GM12891 (cell line): ENCODE data around the gene LRRC56.

Experiments
- PAX5 ChIP-seq: IDR thresholded peaks from 2 replicates; pipeline ENCODE4 v1.6.1; 2011; ENCODE audit warnings: low read length, moderate library complexity, mild to moderate bottlenecking; ENCODE audit not compliant: insufficient read depth, severe bottlenecking
- POLR2A ChIP-seq: IDR thresholded peaks from 2 replicates; pipeline ENCODE4 v1.6.1; 2011; ENCODE audit warnings: low read depth, low read length, control low read depth
- POLR2AphosphoS5 ChIP-seq: IDR thresholded peaks from 2 replicates; pipeline ENCODE4 v1.6.1; 2011; ENCODE audit warnings: low read depth, low read length, control low read depth
- TAF1 ChIP-seq: IDR thresholded peaks from 2 replicates; pipeline ENCODE4 v1.6.1; 2011; ENCODE audit warnings: low read depth, low read length, control low read depth

DNA sequence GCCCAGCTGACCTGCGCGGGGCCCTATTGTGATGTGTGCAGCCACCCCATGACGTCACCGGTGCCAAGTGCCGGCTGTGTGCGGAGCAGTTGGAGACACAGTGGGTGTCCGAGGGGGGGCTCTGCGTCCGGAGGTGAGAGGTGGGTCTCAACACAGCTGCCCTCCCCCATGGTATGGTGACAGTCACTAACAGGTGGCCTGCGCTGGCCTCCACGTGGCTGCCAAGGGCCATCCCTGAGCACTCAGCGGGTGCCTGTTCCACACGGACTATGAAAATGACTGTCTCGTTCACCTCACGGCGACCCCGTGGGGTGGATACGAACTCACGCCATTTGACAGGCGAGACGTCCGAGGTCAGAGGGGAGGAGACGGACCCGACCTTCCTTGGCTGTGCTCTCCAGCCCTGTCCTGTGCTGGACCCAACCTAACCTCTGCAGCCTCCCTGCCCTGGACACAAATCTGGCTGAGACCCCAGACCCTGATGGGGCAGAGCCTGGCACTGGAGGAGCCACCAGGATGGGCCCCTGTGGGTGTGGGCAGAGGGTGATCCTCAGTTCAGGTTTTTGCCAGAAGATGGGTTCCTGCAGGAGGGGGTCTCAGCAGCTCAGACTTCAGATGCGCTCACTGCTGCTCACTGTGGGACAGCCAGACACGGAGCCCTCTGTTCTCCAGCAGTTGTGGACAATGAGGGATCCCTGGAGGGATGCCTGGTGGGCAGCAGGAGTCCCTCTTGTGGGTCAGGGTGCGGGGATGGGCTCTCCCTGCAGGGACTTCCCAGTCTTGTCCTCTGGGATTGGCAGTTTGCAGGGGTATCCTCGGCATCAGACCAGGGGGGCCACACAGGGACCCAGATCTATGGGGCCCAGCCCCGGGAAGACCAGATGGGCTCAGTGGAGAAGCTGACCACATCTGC is 8.3 kb upstream of the LRRC56 start:
- TF ChIP-seq POLR2A = no peak
- TF ChIP-seq POLR2AphosphoS5 = no peak
- TF ChIP-seq TAF1 = no peak
- no peak for TF ChIP-seq PAX5
